IMR-90 (cell line): Measurements from ENCODE around the gene FUBP3. TPM values are rescaled to one million over a fixed set of nuclear protein-coding genes. Genes with fewer than 3 reads are reported as not detected.

Source experiments
- CHD1 ChIP-seq: IDR thresholded peaks from 2 replicates; pipeline ENCODE4 v1.6.1; 2012; ENCODE audit warnings: low read depth, low read length, improper control_type of control experiment
- POLR2A ChIP-seq: IDR thresholded peaks from 2 replicates; pipeline ENCODE4 v1.6.1; 2012; ENCODE audit warnings: mild to moderate bottlenecking, low read depth, low read length
- SMC3 ChIP-seq: fragments of 150-350 bp; IDR thresholded peaks from 2 replicates; pipeline ENCODE4 v1.6.1; 2016; ENCODE audit warnings: low read depth, mild to moderate bottlenecking, antibody characterized with exemption, low read length, moderate library complexity
- polyA plus RNA-seq, 3 experiments: library from polyadenylated mRNA; depleted of rRNA; stranded (reverse); fragments of >200 nt; gene quantifications; 2 replicates each; pipeline ENCODE4 v1.2.3, GENCODE V29; 2012; ENCODE audit warnings: low replicate concordance in 1 of 3
- total RNA-seq: library from RNA; depleted of rRNA; stranded (reverse); fragments of >200 nt; gene quantifications from 2 replicates; pipeline ENCODE4 v1.2.3, GENCODE V29; 2012
- TF ChIP-seq, protein P1 (sequence below): fragments of 150-350 bp; IDR thresholded peaks from 2 replicates; pipeline ENCODE4 v1.6.1; 2017; ENCODE audit warnings: mild to moderate bottlenecking, antibody characterized with exemption, low read length, low read depth

The FUBP3 gene
- total and polyA plus RNA-seq, 2 of the 4 experiments (the other 2 are of a cell fraction) = 32.3 to 50.1 TPM

DNA sequence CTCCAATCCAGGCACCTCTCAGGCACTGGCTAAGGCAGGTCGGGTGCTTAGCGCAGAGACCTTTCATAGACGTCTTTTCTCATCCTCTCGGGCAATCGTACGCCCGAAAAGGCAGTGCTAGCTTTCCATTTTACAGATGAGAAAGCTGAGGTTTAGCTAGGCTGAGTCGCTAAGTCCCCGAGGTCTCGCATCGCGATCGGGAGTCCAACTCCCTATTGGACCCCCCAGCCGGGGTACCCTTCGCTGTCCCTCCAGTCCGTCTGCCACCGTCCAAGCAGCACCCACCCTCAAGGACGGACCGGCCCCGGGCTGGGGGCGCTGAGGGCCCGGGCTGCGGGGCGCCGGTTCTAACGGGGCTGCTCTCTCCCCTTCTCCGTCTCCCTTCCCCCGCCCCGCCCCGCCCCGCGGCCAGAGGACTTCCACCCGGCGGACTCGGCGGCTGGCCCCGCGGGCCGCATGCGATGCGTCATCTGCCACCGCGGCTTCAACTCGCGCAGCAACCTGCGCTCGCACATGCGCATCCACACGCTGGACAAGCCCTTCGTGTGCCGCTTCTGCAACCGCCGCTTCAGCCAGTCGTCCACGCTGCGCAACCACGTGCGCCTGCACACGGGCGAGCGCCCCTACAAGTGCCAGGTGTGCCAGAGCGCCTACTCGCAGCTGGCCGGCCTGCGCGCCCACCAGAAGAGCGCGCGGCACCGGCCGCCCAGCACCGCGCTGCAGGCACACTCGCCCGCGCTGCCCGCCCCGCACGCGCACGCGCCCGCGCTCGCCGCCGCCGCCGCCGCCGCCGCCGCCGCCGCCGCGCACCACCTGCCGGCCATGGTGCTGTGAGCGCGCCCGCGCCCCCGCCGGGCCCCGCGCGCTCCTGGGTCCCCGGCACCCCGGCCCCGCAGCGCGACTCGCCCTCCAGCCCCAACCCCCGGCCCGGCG is 101.7 kb downstream of the FUBP3 start (continued):
- TF ChIP-seq, protein P1, sequence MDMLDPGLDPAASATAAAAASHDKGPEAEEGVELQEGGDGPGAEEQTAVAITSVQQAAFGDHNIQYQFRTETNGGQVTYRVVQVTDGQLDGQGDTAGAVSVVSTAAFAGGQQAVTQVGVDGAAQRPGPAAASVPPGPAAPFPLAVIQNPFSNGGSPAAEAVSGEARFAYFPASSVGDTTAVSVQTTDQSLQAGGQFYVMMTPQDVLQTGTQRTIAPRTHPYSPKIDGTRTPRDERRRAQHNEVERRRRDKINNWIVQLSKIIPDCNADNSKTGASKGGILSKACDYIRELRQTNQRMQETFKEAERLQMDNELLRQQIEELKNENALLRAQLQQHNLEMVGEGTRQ = peak; percentile 62
- TF ChIP-seq SMC3 = no peak
- TF ChIP-seq POLR2A = no peak
- no peak for TF ChIP-seq CHD1
